Adipocyte (in vitro differentiated cells): ENCODE results near the gene ESRRA.

Experiments
- DNase-seq: peaks from one replicate; pipeline ENCODE4 v3.0.0-alpha.2; 2015; ENCODE audit warnings: low read depth
- H3K27me3 ChIP-seq: replicated peaks from 2 replicates; pipeline ENCODE4 v1.7.0; 2013; ENCODE audit warnings: mild to moderate bottlenecking, low read length, moderate library complexity; ENCODE audit not compliant: control insufficient read depth, insufficient read depth
- H3K36me3 ChIP-seq: 2 replicates; pipeline ENCODE4 v1.7.0; 2013; ENCODE audit warnings: low read length, mild to moderate bottlenecking, moderate library complexity; ENCODE audit not compliant: control insufficient read depth, insufficient read depth, severe bottlenecking
- H3K4me1 ChIP-seq: 2 replicates; pipeline ENCODE4 v1.7.0; 2013; ENCODE audit warnings: mild to moderate bottlenecking, low read length, moderate library complexity; ENCODE audit not compliant: control insufficient read depth, insufficient read depth
- H3K4me3 ChIP-seq: 2 replicates; pipeline ENCODE4 v1.7.0; 2013; ENCODE audit warnings: mild to moderate bottlenecking, low read length, moderate library complexity
- H3K9ac ChIP-seq: 2 replicates; pipeline ENCODE4 v1.7.0; 2013; ENCODE audit warnings: mild to moderate bottlenecking, low read length, moderate library complexity
- H3K9me3 ChIP-seq: 2 replicates; pipeline ENCODE4 v1.7.0; 2013; ENCODE audit warnings: mild to moderate bottlenecking, low read length, moderate library complexity; ENCODE audit not compliant: control insufficient read depth

Gene ESRRA

DNA sequence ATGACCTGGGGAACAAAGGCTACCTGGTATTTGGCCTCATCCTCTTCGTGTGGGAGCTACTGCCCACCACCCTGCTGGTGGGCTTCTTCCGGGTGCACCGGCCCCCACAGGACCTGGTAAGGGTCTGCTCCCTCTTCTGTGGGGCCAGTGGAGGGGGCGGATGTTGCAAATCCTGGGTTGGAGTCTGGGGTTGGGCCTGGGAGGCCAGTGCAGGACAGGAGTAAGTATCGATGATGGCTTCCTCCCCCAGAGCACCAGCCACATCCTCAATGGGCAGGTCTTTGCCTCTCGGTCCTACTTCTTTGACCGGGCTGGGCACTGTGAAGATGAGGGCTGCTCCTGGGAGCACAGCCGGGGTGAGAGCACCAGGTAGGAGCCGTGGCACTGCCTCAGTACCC is 17.0 kb upstream of the ESRRA start:
- Histone ChIP-seq H3K4me1 (peaks cover 16% of the 10 kb centered on the region), H3K36me3 (no peaks in the 10 kb centered on the region), H3K27me3 (peaks cover 10% of the 10 kb centered on the region), H3K9ac (no peak overlapping the region), H3K9me3 (no peaks in the 10 kb centered on the region), H3K4me3 (no peak overlapping the region)
- no peak for DNase-seq

DNA sequence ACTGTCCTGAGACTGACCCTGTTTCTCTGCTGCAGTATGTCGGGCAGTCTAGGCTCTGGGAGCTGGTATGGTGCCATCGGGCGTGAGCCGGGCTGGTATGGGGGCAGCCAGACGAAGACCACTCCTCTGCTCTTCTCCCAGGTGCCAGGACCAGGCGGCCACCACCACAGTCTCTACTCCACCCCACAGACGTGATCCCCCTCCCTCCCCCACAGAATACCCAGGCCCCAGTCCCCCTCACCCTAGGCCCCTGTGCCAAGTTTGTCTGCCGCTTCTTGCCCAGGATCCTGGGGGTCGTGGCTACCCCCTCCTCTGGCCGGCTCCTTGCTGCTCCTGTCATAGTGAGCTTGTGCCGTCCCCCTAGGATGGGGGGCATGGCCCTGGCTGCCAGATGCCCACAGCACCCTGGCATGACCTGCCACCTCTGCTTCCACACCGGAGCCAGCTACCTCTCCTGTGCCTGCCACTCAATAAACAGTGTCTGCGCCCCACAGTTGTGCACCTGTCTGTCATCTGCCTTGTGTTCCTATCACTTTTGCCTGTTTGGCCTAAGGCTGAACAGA is 16.2 kb upstream of the ESRRA start:
- no peaks in the 10 kb centered on the region for H3K36me3 ChIP-seq
- DNase-seq: no peak
- H3K4me3 ChIP-seq: no peak overlapping the region
- H3K9me3 ChIP-seq: no peaks in the 10 kb centered on the region
- peaks cover 11% of the 10 kb centered on the region for H3K4me1 ChIP-seq
- H3K9ac ChIP-seq: no peak overlapping the region
- peaks cover 14% of the 10 kb centered on the region for H3K27me3 ChIP-seq

DNA sequence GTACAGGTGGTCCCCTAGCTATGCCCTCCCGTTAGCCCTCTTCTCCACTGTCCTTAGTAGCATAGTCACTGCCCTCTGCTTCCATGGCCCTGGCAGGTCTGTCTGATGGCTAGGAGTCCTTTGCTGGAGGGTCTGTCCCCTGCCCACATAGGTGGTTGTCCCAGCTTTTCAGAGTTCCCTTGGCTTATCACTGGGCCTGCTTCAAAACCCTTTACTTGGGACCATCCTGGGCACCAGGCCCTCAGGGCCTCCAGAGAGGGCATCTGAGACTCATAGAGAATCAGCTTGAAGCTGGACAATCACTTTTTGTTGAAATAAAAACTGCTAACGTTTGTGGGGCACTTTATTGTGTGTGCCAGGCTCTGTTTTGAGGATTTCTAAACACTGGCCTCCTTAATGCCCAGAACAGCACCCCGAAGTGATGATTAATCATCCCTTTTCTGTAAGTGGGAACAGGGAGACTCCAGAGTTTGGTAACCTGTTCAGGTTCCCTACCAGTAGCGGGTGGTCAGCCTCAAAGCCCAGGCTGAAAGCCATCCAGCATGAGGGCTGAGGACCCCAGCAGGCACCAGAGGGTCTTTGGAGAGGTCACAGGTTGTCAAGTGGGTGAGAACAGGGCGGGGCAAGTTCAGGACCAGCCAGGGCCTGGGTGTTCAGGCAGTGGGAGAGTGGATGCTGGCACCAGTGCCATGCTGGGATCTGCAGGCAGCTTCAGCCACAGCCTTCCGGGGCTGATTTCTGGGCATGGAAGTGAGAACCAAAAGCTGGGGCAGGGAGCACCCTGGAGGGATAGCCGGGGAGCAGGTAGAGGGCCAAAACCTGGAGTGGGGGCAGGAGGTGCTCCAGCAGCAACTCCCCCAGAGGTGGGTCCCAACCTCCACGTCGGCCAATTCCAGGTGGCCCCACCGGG is 14.7 kb upstream of the ESRRA start:
- no peaks in the 10 kb centered on the region for H3K9me3 ChIP-seq
- no peak overlapping the region for H3K9ac ChIP-seq
- H3K36me3 ChIP-seq: no peaks in the 10 kb centered on the region
- peaks cover 8% of the 10 kb centered on the region for H3K4me1 ChIP-seq
- DNase-seq: no peak
- H3K4me3 ChIP-seq: no peak overlapping the region
- H3K27me3 ChIP-seq: peaks cover 17% of the 10 kb centered on the region

DNA sequence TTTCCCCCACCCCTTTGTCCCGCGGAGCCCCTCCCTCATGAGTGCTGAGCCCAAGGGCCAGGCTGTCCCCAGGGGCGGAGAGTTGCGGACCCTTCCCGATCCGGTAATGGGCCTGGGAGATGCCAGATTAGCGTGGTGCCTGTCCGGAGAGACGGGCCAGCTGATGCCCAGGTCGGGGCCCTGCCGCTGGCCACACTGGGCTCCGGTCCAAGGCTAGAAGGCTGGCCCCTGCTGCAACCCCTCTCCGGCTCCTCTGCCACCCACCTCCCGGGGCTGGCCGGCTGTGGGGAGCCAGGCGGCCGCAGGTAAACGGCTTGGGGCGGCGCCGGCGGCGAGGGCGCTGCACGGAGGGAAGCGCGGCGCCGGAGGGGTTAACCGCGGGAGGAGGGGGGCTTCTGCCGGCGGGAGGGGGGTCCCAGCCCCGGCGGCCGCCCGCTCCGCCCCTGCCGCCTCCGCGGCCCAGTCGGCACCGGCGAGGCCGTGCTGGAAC is 14.0 kb upstream of the ESRRA start, which contains the start of gene KCNK4:
Gene KCNK4 (plus strand): TSS at position 41 of the 490 bp plus-strand sequence. CDS start 1,717 bp downstream, outside the sequence.
- Histone ChIP-seq H3K4me3 (peak within 1 kb of the TSS; percentile 62), H3K36me3 (no peaks in the 10 kb centered on the region), H3K4me1 (peaks cover 4% of the 10 kb centered on the region), H3K9me3 (no peaks in the 10 kb centered on the region), H3K27me3 (peaks cover 20% of the 10 kb centered on the region), H3K9ac (peak within 1 kb of the TSS; percentile 34)
- DNase-seq: no peak

DNA sequence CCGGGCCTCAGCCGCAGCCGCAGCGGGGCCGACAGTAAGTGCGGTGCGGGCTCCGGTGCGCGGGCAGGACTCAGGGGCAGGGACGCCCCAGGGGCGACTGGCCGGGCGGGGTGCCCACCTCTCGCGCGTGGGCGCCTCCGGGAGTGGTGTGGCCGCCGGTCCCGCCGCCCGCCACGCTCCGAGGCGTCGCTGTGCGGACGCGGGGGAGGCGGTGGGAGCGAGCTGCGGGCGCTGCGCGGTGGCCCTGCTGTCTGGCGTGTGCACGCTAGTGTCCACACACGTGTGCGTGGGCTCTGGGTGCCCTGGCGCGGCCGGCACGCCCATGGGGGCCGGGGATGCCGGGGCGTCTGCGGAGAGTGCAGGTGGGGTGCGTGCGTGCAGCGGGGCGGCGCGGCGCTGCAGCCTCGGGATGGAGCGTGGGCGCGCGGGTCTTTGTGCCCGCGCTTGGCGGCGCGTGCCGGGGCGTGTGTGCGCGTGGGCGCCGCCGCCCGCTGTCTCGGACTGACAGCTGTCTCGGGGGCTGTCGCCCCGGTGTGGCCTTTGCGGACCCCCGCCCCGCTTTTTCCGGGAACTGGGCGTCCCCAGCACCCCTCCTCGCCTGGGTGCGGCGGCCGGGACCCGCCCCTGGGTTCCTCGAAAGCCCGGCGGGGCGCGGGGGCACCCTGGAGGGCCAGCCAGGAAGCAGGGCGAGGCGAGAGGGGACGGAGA is 13.4 kb upstream of the ESRRA start:
- Histone ChIP-seq H3K27me3 (peaks cover 26% of the 10 kb centered on the region), H3K4me1 (no peaks in the 10 kb centered on the region), H3K9me3 (no peaks in the 10 kb centered on the region), H3K4me3 (peak overlapping the region; percentile 62), H3K9ac (peak overlapping the region; percentile 34), H3K36me3 (no peaks in the 10 kb centered on the region)
- DNase-seq: peak; percentile 43

DNA sequence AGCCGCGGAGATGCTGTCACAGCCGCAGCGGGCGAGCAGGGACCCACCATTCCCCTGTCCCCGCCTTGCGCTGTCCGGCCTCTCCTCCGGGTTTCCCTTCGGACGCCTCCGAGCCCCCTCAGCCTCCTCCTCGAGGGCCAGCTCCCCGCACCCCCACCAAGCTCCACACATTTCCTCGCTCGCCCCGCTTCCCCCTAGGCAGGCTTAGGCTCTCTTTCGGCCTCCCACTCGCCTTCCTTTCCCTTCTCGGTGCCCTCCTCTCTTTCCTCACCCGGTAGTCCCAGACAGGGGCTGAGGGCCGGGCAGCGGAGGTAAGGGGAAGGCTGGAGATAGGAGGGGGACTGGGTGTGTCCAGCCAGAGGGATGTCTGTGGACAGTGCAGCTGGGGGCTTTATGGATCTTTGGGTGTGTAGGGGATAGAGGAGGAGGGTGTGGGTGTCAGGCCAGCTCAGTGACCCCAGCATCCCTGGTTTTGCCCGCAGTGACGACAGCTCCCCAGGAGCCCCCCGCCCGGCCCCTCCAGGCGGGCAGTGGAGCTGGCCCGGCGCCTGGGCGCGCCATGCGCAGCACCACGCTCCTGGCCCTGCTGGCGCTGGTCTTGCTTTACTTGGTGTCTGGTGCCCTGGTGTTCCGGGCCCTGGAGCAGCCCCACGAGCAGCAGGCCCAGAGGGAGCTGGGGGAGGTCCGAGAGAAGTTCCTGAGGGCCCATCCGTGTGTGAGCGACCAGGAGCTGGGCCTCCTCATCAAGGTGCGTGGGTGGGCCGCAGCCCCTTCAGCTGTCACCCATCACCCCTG is 12.7 kb upstream of the ESRRA start:
- H3K9ac ChIP-seq: peak overlapping the region; percentile 34
- peak overlapping the region; percentile 62 for H3K4me3 ChIP-seq
- H3K4me1 ChIP-seq: no peaks in the 10 kb centered on the region
- no peaks in the 10 kb centered on the region for H3K36me3 ChIP-seq
- no peaks in the 10 kb centered on the region for H3K9me3 ChIP-seq
- peaks cover 33% of the 10 kb centered on the region for H3K27me3 ChIP-seq
- no peak for DNase-seq

DNA sequence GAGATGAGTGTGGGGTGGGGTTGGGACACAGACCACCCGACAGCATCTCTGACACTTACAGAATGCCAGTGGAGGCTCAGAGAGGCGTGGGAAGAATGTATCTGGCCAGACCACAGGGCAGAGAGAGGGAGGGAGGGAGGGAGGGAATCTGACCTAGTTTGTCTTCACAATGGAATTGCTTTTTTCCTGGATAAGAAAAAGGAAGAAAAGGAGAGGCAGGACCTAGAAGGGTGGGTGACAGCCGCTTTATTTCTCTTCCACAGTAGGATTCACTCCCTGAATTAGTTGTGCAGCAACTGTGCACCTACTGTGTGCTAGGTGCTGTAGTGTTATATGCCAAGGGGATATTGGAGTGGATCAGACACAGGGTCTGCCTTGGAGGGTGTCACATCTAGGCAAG is 10.6 kb upstream of the ESRRA start:
- Histone ChIP-seq H3K36me3 (no peaks in the 10 kb centered on the region), H3K4me1 (peaks cover 5% of the 10 kb centered on the region), H3K4me3 (no peak overlapping the region), H3K9ac (no peak overlapping the region), H3K27me3 (peaks cover 44% of the 10 kb centered on the region), H3K9me3 (no peaks in the 10 kb centered on the region)
- DNase-seq: peak; percentile 39

DNA sequence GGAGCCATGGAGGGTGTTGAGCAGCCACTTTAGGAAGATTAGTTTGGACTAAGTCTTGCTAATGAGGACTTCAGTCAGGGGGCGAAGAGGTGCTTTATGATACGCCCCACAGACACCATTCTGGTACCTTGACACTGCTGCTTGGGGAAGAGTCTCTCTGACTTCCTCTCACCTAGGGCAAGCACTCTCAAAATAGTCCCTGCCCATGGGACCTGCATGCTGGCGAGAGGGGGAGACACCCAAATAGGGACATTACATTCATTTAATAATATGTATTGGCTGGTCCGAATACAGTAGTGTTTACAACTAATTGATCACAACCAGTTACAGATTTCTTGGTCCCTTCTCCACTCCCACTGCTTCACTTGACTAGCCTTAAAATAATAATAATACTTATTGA is 9.6 kb upstream of the ESRRA start:
- Histone ChIP-seq H3K4me3 (no peak overlapping the region), H3K27me3 (peaks cover 51% of the 10 kb centered on the region), H3K9me3 (no peaks in the 10 kb centered on the region), H3K9ac (no peak overlapping the region), H3K4me1 (peaks cover 13% of the 10 kb centered on the region), H3K36me3 (no peaks in the 10 kb centered on the region)
- no peak for DNase-seq

DNA sequence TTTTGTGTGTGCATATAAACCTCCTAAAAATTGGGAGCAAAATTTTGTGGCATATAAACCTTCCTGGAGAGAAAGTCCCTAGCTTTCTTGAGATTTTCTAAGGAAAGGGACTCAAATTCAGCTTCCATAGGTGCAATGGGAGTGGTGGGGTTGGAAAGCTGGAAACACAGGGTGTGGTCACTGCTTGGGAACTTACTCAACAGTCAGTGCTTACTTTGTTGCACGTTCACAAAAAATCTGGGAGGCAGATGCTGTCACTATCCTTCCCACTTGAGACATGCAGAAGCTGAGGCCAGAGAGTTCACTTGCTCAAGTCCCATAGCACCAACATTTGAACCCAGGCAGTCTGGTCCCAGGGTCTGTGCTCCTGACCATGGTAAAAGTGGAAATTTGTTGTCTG is 9.1 kb upstream of the ESRRA start:
- Histone ChIP-seq H3K9ac (no peak overlapping the region), H3K4me1 (peaks cover 15% of the 10 kb centered on the region), H3K27me3 (peaks cover 51% of the 10 kb centered on the region), H3K36me3 (no peaks in the 10 kb centered on the region), H3K9me3 (no peaks in the 10 kb centered on the region), H3K4me3 (no peak overlapping the region)
- no peak for DNase-seq

DNA sequence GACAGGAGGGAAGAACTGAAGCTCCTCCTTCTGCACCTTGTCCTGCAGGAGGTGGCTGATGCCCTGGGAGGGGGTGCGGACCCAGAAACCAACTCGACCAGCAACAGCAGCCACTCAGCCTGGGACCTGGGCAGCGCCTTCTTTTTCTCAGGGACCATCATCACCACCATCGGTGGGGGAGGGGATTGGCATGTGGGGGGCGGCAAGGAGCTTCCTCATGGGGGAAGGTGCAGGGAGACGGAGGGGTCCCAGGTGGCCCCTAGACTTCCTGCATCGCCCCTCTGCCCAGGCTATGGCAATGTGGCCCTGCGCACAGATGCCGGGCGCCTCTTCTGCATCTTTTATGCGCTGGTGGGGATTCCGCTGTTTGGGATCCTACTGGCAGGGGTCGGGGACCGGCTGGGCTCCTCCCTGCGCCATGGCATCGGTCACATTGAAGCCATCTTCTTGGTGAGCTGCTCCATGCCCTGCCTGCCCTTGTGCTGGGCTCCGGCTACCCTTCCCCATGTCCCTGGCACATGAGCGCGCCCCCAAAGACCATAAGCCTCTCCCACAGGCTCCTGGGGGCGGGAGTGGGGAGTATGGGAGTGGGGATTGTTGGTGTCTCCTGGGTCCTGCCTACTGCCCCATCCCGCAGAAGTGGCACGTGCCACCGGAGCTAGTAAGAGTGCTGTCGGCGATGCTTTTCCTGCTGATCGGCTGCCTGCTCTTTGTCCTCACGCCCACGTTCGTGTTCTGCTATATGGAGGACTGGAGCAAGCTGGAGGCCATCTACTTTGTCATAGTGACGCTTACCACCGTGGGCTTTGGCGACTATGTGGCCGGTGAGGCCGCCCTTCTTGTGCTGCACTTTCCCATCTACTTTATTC is 8.3 kb upstream of the ESRRA start:
- no peaks in the 10 kb centered on the region for H3K36me3 ChIP-seq
- H3K27me3 ChIP-seq: peaks cover 51% of the 10 kb centered on the region
- no peak overlapping the region for H3K4me3 ChIP-seq
- no peak overlapping the region for H3K9ac ChIP-seq
- DNase-seq: no peak
- H3K4me1 ChIP-seq: peaks cover 15% of the 10 kb centered on the region
- H3K9me3 ChIP-seq: no peaks in the 10 kb centered on the region
